Lower lobe of right lung (tissue), 2 donors: ENCODE data around the gene TEPSIN. TPM values are rescaled to one million over a fixed set of nuclear protein-coding genes. Genes with fewer than 3 reads are reported as not detected.

Experiments used
- ATAC-seq, 2 donors: fragments of 200-7000 bp; cut with Tn5 transposase; one replicate each; pipeline ENCODE4 v1.9.1; 2020 to 2022; ENCODE audit warnings: mild to moderate bottlenecking in 2 of 2, moderate library complexity in 2 of 2
- DNase-seq: peaks from one replicate; pipeline ENCODE4 v3.0.0-alpha.2; 2020
- H3K27ac ChIP-seq: fragments of 200-600 bp; one replicate; pipeline ENCODE4 v1.8.0; 2022
- H3K27me3 ChIP-seq: fragments of 200-600 bp; one replicate; pipeline ENCODE4 v1.8.0; 2022; ENCODE audit warnings: low read depth
- H3K36me3 ChIP-seq: fragments of 200-600 bp; one replicate; pipeline ENCODE4 v1.8.0; 2022; ENCODE audit warnings: mild to moderate bottlenecking
- H3K4me1 ChIP-seq: fragments of 200-600 bp; one replicate; pipeline ENCODE4 v1.8.0; 2022
- H3K4me3 ChIP-seq: fragments of 200-600 bp; one replicate; pipeline ENCODE4 v1.8.0; 2022; ENCODE audit warnings: mild to moderate bottlenecking
- H3K9me3 ChIP-seq: fragments of 200-600 bp; one replicate; pipeline ENCODE4 v1.8.0; 2022
- intact Hi-C: fragments of 100-400 bp; cut with DNase I; formaldehyde crosslinking; loops from one replicate; pipeline ENCODE4 v1.11.0; 2022
- total RNA-seq: library from RNA; stranded (reverse); fragmentation: NEBNext Ultra II Directional; extraction: Animal tissue kit (Norgen Biotek cat#: 25700); gene quantifications from one replicate; pipeline ENCODE4 v1.2.1, GENCODE V29; 2021
- TF ChIP-seq, protein P1 (sequence below): fragments of 200-600 bp; IDR thresholded peaks from one replicate; pipeline ENCODE4 v1.8.0; 2022; ENCODE audit warnings: antibody characterized with exemption, mild to moderate bottlenecking
- donor health status: DM: no; HTN: yes; CAD: no; lungs with severe emphysema.

Gene TEPSIN
- total RNA-seq, 1 donor from 2014 or later: 43.2 TPM

DNA sequence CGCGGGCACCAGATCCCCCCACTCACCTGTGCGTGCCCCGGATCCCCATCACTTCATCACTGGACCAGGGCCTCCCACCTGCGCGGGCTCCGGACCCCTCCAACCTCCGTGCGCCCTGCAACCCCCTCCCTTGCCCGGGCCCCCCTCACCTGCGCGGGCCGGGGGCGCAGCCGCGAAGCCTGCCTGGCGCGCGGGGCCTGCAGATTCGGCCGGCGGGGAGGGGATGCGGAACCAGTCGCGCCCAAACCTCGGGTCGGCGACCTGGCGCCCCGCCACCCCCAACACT lies 16.3 kb downstream of the TEPSIN start:
- Histone ChIP-seq H3K4me1 (peaks cover 22% of the 10 kb centered on the region), H3K4me3 (peak overlapping the region; percentile 79), H3K27me3 (no peaks in the 10 kb centered on the region), H3K9me3 (no peaks in the 10 kb centered on the region), H3K36me3 (peaks cover 4% of the 10 kb centered on the region), H3K27ac (peak overlapping the region; percentile 31)
- ATAC-seq (peak; percentile 1 to 4), DNase-seq (no peak)
- intact Hi-C loops: no loop called here
- TF ChIP-seq, protein P1, sequence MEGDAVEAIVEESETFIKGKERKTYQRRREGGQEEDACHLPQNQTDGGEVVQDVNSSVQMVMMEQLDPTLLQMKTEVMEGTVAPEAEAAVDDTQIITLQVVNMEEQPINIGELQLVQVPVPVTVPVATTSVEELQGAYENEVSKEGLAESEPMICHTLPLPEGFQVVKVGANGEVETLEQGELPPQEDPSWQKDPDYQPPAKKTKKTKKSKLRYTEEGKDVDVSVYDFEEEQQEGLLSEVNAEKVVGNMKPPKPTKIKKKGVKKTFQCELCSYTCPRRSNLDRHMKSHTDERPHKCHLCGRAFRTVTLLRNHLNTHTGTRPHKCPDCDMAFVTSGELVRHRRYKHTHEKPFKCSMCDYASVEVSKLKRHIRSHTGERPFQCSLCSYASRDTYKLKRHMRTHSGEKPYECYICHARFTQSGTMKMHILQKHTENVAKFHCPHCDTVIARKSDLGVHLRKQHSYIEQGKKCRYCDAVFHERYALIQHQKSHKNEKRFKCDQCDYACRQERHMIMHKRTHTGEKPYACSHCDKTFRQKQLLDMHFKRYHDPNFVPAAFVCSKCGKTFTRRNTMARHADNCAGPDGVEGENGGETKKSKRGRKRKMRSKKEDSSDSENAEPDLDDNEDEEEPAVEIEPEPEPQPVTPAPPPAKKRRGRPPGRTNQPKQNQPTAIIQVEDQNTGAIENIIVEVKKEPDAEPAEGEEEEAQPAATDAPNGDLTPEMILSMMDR: no peak

DNA sequence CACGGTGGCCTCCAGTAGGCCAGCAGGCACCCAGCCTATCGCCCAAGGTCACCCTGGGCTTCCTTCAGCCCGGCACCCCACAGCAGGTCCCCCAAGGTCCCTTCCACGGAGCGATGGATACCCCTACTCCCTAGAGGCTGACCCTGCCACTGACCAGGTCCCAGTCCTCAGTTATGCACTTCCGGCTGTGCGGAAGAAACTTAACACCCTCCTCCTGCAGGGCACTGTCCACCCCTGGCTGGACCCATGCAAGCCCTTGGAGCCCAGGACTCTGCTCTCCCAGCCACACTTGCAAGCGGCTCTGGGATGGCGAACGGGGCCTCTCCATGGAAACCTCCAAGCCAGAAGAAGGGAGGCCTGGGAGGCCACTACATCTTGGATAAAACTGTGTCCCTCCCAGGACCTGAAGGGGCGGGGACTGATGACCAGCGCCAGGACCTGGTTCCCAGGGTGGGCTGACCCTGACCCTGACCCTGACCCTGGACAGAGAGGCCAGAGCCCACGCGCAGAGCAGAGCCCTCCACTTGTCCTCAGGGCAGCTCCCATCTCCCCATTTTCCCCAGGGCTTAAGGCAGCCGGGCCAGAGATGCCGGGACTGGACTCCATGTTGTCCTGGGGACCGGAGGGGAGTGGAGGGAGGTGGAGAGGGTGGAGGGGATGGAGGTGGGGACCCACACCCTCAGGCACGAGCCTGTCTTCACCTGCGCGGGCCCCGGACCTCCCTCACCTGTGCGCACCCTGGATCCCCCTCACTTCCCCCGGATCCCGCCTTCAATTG lies 16.8 kb downstream of the TEPSIN start:
- TF ChIP-seq, protein P1: no peak
- ATAC-seq (peak; percentile 0 to 4), DNase-seq (no peak)
- H3K9me3 ChIP-seq: no peaks in the 10 kb centered on the region
- peaks cover 4% of the 10 kb centered on the region for H3K36me3 ChIP-seq
- intact Hi-C loops: no loop called here
- peak overlapping the region; percentile 79 for H3K4me3 ChIP-seq
- no peaks in the 10 kb centered on the region for H3K27me3 ChIP-seq
- H3K4me1 ChIP-seq: peaks cover 22% of the 10 kb centered on the region
- peak overlapping the region; percentile 31 for H3K27ac ChIP-seq

DNA sequence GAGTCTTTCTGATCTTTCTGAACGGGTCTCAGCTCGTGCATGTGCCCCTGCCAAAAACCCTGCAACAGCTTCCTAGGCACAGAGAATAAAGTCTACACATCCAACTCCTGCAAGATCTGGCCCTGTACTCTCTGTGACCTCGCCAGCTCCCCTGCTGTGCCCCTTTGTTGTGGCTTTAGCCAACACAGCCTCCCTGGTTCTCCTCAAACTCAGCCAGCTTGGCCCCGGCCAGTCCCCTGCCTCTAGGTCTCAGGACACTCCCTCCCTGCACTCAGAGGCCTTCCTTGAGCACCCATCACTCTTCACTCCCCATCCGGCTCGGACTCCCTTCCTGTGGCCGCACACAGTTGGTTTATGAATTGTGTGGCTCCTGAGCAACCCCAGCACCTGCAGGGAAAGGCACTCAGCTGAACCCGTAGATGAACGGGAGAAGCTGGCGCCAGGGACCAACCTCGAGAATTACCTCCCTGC lies 17.4 kb downstream of the TEPSIN start:
- peaks cover 4% of the 10 kb centered on the region for H3K36me3 ChIP-seq

DNA sequence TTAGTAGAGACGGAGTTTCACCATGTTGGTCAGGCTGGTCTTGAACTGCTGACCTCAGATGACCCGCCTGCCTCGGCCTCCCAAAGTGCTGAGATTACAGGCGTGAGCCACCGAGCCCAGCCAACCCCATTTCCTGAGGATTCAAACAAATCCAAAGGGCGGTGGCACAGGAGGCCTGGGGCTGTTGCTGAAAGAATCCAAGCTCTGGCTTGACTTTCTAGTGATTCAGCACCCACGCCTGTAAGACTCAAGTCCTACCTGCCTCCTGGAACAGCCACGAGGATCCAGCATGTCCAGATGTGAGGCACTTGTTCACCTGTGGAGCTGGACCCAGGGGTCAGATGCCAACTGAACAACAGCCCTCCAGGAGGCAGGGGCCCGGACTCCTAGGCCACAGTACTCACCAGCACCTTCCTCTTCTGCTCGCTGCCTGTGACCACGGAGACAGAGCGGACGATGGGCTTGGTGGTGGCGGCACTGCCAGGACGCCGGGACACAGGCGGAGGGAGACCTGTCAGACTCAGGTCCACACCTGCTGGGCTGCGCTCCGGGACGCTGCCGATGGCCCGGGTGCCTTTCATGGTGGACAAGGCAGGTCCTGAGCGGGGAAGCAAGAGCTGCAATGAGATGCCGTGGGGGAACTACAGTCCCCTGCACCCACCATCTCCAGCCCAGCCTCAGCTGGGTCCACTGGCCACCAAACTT lies 19.2 kb downstream of the TEPSIN start:
- DNase-seq (no peak), ATAC-seq (no peak)
- intact Hi-C loops: no loop called here
- no peak overlapping the region for H3K4me3 ChIP-seq
- peaks cover 22% of the 10 kb centered on the region for H3K4me1 ChIP-seq
- H3K36me3 ChIP-seq: peaks cover 4% of the 10 kb centered on the region
- H3K27me3 ChIP-seq: no peaks in the 10 kb centered on the region
- TF ChIP-seq, protein P1: no peak
- no peak overlapping the region for H3K27ac ChIP-seq
- H3K9me3 ChIP-seq: no peaks in the 10 kb centered on the region

More for the DNA sequence above, 17.4 kb downstream of the TEPSIN start:
- ATAC-seq (no peak), DNase-seq (no peak)
- Histone ChIP-seq H3K4me1 (peaks cover 22% of the 10 kb centered on the region), H3K27ac (no peak overlapping the region), H3K27me3 (no peaks in the 10 kb centered on the region), H3K4me3 (no peak overlapping the region), H3K9me3 (no peaks in the 10 kb centered on the region)
- TF ChIP-seq, protein P1: no peak
- intact Hi-C loops: no loop called here

DNA sequence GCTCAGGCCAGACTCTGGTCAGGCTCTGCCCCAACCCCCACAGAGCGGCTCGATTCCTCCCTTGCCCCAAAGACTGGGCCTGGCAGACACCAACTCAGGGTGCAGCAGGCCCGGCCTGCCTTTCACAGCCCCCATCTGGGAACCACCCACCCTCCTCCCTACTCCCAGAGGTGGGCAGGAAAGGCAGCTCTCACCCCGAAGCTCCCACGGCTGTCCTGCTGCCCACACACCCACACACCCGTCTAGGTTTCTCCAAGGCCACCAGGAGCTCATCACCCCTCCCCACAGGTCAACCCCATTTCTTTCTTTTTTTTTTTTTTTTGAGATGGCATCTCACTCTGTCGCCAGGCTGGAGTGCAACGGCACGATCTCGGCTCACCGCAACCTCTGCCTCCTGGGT lies 19.9 kb downstream of the TEPSIN start:
- Histone ChIP-seq H3K27ac (no peak overlapping the region), H3K27me3 (no peaks in the 10 kb centered on the region), H3K4me3 (no peak overlapping the region), H3K9me3 (no peaks in the 10 kb centered on the region), H3K36me3 (peaks cover 4% of the 10 kb centered on the region), H3K4me1 (peaks cover 22% of the 10 kb centered on the region)
- intact Hi-C loops: no loop called here
- ATAC-seq (no peak), DNase-seq (no peak)
- TF ChIP-seq, protein P1: no peak
